NCI-H526 treated with DMSO at 0.1 percent for 48 hours (cell line): Measurements from ENCODE around the gene AHDC1.
"Not testable (repeated sequence)": the region's sequence is repeated elsewhere in the genome, so short reads cannot be mapped to it uniquely, and the experiment has no call there.

ENCODE experiments used
- DNase-seq: peaks from one replicate; lab custom pipeline; 2025; lab: John Stamatoyannopoulos, UW

AHDC1 gene, protein sequence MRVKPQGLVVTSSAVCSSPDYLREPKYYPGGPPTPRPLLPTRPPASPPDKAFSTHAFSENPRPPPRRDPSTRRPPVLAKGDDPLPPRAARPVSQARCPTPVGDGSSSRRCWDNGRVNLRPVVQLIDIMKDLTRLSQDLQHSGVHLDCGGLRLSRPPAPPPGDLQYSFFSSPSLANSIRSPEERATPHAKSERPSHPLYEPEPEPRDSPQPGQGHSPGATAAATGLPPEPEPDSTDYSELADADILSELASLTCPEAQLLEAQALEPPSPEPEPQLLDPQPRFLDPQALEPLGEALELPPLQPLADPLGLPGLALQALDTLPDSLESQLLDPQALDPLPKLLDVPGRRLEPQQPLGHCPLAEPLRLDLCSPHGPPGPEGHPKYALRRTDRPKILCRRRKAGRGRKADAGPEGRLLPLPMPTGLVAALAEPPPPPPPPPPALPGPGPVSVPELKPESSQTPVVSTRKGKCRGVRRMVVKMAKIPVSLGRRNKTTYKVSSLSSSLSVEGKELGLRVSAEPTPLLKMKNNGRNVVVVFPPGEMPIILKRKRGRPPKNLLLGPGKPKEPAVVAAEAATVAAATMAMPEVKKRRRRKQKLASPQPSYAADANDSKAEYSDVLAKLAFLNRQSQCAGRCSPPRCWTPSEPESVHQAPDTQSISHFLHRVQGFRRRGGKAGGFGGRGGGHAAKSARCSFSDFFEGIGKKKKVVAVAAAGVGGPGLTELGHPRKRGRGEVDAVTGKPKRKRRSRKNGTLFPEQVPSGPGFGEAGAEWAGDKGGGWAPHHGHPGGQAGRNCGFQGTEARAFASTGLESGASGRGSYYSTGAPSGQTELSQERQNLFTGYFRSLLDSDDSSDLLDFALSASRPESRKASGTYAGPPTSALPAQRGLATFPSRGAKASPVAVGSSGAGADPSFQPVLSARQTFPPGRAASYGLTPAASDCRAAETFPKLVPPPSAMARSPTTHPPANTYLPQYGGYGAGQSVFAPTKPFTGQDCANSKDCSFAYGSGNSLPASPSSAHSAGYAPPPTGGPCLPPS (N-terminal part only)

DNA sequence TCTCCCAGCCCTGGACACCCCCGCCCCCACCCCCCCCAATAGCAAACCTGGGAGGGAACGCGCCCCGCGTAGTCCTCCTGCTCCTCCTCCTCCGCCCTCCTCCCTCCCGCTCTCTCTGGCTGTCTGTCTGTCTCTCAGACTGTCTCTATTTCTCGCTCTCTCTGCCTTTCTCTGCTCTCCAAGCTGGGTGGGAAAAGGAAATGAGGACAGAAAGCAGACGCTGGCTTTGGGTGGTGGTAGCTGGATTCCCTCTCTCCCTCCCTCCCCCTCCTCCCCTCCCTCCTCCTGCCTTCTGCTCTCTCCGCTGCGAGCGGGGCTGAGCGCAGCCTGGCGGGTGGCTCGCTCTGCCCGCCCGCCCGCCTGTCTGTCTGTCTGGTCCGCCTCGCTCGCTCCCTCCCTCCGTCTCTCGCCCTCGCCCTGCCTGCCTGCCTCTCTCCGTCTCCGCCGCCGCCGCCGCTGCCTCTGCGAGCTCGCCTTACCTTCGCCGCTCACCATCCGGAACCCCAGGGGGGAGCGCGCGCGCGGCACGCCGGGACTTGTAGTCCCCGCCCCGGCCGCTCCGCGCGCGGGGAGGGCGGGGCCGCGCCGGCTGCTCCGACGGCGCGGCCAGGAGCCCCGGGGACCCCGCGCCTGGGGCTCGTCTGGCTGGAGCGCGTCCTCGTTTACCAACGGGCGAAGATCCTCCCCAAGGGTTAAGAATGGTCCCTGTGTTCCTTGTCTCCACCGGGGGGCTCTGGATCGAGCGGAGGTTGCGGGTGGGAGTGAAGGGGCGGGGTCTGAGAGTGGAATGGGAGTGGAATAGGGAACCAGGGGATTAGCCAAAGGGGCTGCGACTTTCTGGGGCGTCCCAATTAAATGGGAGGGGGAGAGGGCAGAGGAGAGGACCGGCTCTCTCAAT lies at the start of gene AHDC1:
AHDC1 (minus strand) TSS at position 464 of the 898 bp plus-strand sequence. CDS start 52,029 bp downstream, outside the sequence.
- peak; percentile 78 for DNase-seq

DNA sequence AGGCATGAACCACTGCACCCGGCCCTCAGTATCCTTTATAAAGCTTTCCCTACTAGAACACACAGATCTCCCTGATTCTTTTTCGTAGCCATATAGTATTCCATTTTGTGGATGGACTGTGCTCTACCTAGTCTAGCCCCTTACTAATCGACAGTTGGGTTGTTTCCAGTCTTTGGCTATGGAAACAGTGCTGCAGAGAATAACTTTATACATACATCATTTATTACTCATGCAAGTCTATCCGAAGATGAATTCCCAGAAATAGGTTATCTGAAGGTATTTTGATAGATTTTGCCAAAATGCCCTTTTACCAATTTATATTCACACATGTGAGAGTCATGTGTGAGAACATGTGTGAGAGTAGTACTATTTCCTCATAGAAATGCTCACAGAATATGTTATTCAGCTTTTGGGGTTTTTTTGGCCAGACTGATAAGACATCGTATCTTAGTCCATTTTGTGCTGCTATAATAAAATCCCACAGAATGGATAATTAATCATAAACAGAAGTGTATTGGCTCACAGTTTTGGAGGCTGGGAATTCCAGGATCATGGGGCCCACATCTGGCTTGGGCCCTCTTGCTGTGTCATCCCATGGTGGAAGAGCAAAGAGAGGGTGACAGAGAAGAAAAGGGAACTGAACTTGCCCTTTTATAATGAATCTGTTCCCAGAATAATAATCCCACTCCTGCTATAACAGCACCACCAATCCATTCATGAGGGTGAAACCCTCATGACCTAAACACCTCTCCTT lies 48.3 kb upstream of the AHDC1 start:
- no peak for DNase-seq

DNA sequence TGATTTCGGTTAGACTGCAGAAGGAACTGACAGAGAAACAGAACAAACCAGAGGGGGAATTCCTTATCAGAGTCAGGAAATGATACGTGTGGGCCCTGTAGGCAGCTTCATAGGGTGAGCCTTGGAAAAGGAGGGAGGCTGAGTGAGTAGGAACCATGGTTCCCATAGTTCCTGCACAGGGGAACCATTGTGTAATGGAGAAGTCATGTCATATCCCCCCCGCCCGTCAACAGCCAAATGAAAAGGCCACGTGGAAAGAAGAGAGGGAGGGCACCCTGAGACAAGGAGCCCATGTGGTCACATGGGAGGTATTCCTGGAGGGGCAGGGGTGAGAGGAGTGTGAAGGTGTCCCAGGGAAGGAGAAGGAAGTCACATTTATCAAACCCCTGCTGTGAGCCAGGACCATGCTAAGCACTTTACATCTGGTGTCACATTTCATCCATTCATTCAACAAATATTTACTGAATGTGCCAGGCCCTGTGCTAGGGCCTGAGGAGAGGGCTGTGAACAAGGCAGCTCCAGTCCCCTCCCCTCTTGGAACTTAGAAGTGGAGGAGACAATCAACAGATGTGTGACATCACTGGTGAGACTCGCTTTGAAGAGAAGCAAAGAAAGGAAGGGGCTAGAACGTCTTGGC lies 46.7 kb upstream of the AHDC1 start:
- DNase-seq = no peak

DNA sequence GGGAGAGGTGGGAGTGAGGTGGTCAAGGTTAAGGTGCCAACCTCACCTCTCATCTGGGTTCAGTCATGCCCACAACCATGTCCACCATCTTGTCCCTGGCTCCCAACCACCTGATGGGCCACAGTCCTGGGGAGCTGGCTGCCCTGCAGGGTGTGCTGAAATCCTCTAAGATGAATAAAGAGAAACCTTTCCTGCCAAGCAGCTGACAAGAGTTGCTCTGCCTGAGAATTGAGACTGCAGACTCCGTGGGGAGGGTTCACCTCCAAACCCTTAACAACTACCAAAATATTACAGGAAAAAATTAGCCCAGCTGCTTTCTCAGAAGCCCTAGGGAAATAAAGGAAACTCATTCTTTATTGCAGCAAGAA lies 46.2 kb upstream of the AHDC1 start:
- no peak for DNase-seq

DNA sequence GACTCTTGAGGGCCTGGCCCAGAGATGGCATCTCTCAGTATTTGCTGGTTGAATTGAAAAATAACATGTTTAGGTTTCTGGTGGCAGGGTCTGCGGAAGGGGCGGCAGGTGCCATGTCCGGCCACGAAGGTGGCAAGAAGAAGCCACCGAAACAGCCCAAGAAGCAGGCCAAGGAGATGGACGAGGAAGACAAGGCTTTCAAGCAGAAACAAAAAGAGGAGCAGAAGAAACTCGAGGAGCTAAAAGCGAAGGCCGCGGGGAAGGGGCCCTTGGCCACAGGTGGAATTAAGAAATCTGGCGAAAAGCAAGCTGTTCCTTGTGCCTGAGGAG lies 45.3 kb upstream of the AHDC1 start:
- DNase-seq = no peak

DNA sequence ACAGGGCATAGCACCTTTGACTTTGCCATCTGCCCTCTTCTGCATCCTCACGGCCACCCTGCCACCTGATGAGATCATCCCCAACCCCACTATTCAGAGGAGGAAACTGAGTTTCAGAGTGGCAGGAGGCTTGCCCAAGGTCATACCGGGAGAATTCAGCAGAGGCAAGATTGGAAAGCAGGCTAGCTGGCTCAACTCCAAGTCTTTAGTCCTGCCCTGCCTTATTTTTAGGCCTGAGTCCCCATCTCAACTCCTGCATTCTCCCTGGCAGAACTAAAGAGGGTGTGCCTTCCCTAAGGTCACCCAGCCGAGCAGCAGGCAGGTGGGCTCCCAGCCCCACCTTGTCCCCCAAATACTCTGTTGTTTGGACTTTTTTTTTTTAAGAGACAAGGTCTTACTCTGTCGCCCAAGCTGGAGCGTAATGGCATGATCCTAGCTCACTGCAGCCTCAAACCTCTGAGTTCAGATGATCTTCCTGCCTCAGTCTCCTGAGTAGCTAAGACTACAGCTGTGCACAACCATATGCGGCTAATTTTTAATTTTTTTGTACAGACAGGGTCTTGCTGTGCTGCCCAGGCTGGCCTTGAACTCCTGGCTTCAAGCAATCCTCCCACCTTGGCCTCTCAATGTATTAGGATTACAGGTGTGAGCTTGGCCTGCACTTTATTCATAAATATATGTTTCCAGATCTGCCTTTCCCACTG lies 44.8 kb upstream of the AHDC1 start:
- DNase-seq = no peak

DNA sequence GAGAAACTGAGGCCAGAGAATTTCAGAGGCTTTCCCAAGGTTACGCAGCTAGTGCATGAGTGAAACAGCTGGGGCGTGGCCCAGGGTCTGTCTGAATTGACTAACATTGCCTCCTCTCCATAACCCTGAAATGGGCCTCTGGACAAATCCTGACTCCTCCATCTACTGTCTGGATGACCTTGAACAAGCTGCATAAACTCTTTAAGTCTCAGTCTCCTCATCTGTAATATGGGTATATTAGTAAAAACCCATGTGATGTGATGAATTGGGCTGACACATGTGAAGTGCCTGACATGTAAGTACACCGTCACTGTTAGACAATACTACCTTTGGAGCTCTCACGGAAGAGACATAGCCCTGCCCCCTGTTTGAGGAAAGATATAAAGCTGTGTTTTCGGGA lies 43.4 kb upstream of the AHDC1 start:
- no peak for DNase-seq

DNA sequence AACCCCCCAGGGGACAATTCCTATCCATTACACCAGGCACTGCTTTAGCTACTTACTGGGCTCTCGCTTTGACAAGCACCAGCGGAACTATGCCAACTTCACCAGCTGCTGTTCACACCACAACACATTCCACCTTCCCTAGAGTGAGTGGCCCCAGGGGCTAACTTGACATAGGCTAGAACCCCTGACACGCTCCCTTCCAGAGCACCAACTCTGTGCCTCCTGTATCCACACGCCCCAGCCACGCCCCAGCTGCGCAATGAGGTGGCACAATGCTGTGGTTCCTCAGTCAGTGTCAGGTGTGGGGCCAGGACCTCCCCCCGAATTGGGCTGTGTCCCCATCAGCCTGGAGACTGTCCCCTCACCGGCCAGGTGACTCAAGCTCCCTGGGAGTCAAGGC lies 42.7 kb upstream of the AHDC1 start:
- no peak for DNase-seq

DNA sequence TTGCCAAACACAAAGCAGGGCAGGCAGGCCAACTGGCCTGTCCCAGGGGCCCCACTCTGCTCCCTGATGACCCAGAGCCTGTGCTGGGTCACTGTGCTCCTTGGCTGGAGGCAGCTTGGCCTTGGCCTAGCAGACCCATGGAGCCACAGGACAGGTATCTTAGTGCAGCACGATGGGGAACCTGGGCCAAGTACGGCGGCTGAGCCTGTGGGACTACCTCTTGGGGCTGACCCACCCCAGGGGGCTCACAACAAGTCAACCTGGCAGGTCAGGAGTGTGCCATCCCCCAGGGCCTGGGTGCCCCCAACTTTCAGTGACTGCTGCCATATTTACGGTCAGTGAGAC lies 41.1 kb upstream of the AHDC1 start:
- no peak for DNase-seq

DNA sequence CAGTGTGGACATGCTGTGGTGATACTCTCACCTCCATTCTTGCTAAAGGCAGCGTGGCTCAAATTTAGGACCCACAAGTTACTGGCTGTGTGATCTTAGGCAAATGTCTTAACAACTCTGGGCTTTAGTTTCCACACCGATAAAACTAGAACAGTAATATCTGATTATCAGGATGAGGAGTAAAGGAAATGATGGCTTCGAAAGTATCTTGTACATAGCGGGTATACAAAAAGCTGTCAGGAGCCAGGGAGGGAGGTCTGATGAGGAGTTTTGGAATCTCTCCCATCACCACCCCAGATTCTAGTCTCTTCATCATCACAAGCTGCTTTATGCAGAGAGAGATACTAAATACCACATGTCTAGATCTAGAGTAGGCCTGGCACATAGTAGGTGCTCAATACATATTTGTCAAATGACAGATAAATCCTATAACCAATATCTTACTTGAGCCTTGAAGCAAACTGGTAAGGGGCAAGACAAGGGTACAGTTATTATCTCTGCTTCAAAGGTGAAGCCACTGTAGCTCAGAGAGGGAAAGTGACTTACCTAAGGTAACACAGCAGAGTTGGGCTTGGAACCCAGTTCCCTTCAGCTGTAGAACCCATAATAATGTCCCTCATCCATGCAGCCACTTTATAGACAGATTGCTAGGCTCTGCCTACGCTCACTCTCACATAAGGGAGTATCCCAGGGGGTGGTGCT lies 40.6 kb upstream of the AHDC1 start:
- no peak for DNase-seq

DNA sequence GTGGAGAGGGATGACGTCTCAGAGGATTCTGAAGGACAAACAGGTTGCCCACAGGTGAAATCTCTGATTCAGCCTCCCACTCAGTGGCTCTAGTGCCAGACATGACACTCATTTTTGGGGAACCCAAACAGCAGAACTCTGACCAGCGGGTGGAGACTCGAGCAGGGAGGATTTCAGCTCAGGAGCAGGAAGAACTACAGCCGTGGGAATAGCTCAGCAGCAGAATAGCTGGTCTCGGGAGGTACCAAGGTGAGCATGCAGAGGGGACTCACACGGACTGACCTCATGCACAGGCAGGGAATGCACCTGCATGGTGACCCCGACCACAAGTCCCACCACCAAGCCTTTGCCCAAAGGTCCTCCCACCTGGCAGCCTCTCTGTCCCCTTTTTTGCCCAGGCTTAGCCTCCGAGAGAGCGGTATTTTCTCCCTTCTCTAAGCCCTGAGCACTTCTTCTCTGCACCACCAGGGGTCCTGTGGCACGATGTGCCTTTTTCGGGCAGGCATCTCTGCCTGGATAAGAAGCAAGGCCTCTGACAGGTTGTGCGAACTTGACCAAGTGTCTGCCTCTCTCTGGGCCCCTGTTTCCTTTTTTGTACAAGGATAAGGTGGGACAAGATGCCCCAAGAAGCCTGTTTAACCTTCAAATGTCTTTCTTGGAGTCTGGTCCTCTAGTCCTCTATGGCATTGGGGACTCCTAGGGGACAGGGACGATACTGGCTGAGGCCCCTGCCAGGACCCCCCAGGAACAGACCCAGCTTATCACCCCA lies 39.8 kb upstream of the AHDC1 start:
- DNase-seq = no peak

DNA sequence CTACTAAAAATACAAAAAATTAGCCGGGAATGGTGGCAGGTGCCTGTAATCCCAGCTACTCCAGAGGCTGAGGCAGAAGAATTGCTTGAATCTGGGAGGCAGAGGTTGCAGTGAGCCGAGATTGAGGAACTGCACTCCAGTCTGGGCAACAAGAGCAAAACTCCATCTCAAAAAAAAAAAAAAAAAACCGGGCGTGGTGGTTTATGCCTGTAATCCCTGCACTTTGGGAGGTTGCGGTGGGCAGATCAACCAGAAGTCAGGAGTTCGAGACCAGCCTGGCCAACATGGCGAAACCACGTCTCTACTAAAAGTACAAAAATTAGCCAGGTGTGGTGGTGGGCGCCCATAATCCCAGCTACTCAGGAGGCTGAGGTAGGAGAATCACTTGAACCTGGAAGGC lies 36.6 kb upstream of the AHDC1 start:
- DNase-seq = not testable (repeated sequence)

DNA sequence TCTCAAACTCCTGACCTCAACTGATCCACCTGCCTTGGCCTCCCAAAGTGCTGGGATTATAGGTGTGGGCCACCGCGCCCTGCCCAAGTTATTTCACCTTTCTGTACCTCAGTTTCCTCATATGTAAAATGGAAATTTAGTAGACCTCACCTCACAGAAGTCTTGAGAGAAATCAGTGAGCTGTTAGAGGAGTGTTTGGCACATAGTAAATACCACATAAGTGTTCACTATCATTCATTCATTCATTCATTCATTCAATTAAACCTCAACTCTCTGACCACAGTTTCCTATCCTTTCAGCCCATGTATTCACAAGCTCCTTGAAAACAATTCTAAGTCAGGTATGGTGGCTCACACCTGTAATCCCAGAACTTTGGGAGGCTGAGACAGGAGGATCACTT lies 34.9 kb upstream of the AHDC1 start:
- DNase-seq = no peak

DNA sequence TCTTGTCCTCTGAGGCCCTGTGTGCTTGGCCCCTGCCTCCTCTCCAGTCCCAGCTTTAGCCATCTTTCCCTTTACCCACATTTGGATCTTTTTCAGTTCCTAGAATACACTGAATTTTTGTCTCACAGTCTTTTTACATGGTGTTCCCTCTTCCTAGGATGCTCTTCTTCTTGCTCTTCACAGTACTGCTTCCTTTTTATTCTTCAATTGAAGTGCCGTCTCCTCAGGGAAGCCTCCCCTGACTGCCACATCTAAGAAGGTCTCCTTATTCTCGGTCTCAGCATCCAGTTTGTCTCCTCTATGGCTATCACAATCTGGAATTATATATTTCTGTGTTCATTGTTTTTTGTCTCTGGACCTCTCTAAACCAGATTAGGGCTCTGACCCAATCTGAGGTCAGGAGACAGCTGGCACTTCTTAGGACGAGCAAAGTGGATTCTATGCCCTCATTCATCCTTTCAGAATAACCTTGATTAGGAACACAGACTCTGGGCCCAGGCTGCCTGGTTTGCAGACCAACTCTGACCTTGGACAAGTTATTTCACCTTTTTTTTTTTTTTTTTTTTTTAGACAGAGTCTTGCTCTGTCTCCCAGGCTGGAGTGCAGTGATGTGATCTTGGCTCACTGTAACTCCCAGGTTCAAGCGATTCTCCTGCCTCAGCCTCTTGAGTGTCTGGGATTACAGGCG lies 34.2 kb upstream of the AHDC1 start:
- no peak for DNase-seq

DNA sequence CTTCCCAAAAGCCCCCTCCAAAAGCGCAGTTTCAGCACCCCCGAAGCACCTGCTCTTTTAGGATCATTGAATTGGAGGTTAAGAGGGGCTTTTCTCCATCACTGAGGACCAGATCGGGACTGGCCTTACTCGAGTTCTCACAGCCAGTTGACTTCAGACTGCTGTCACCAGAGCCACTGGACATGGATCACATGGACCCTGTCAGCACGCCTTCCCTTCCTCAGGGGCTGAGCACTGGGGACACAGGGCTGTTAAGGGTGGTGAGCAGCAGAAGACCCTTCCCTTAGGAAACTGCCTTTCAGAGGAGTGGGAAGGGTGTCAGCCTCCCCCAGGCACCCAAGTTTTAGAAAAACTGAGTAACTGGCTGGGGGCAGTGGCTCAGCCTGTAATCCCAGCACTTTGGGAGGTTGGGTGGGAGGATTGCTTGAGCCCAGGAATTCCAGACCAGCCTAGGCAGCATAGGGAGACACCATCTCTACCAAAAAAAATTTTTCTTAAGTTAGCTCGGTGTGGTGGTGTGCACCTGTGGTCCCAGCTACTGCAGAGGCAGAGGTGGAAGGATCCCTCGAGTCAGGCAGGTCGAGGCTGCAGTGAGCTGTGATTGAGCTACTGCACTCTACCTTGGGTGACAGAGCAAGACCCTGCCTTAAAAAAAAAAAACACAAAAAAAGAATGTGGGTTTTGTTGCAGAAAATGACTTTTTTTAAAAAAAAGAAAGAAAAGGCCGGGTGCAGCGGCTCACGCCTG lies 31.6 kb upstream of the AHDC1 start:
- no peak for DNase-seq

DNA sequence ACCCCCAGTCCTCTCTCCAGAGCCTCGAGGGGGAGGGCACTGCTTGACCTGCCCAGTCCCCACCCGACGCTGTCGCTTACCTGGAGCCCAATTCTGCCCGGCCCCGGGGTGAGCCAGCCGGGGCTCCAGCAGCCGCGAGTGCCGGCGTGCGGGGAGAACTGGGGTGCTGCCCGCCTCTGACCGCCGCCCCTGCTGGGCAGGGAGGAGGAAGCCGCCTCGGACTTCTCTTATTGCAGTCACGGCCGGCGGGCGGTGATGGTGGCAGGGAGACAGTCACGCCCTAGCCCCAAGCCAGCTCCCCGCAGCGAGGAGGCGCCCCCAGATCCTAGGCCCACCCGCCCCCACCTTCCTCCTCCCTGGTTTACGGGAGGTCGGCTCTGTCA lies 31.0 kb upstream of the AHDC1 start, which contains the start of gene FGR:
FGR (minus strand) TSS at position 201 of the 383 bp plus-strand sequence. CDS start 11,269 bp downstream, outside the sequence.
- DNase-seq = no peak
